ENCODE results near the gene FBXW4.

GRCh38 chr10:101741938-101742337 is 47.0 kb upstream of the FBXW4 start:
- TF ChIP-seq CTCF (IDR thresholded peaks at IDR 0.05; ENCODE audit: insufficient read depth, low read depth, low read length) = no peak
- TF ChIP-seq EZH2 (IDR thresholded peaks at IDR 0.05; ENCODE audit: insufficient read depth, low read length) = no peak

Data from astrocyte (in vitro differentiated cells and primary cell).